Superior temporal gyrus (tissue), 1 donor: ENCODE measurements around the gene SPR.

Experiments
- DNase-seq: peaks from one replicate; pipeline ENCODE4 v3.0.0-alpha.2; 2016; ENCODE audit errors: extremely low spot score

The SPR gene

GRCh38 chr2:72915320-72915906 lies 28.2 kb downstream of the SPR start:
- no peak for DNase-seq

DNA sequence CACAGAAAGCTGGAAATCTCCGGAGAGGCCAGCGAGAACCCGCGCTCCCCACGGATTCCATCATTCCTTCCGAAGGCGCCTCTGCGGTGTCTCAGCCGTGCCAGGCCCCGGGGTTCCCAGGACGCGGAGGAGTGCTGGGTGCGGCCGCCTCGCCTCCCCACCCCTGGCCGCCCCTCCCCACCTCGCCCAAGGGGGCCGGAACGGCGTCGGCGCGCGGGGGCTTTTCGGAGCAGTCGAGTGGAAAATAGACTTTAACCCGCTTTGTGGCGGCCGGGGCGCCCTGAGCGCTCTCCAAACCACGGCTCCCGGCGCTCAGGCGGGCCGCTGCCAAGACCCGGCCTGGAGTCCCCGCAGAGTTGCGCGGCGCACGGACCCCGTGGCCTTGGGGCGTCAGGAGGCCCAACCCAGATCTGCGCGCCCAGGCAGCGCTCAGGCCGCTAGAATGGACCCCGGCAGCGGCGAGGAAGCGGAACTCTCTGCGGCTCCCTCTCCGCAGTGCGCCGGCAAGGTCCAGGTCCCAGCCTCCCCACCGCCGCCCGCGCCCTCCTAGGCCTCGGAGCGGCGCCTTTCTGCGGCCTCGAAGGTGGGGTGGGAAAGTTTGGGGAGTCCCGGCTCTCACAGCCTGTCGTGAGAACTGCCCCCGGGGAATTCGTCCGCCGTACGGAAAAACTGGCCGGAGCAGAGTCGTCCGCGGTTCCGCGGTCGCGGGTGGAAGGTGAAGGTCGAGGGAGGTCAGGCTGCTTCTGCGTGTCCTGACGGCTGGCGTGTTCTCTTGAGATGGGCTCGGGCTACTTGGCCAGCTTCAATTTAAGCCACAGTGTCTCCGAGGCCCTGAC lies 28.9 kb downstream of the SPR start:
- no peak for DNase-seq

DNA sequence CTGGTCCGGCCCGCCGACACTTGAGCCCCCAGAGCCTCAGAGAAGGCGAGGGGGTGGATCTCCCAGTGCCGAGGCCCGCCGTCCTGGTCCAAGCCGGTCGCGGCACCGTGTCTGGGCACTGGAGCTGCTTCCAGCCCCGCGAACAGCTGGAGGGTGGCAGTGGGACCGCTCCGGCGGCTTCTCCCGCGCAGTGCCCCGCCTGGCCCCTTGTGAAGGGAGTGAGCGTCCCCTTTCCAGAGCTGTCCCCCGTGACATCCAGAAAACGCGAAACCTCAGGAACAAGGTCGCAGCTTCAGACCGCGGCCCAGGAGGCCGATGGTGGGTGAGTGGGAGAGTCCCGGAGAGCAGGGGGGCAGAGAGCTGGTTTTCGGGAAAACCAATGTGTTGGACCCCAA lies 29.5 kb downstream of the SPR start:
- no peak for DNase-seq

- no peak for DNase-seq
These were observed 30.1 kb downstream of the SPR start, which contains the start of gene EMX1 for GRCh38 chr2:72917138-72917876. EMX1 (plus strand) TSS chr2:72917519; CDS start chr2:72917853, 334 bp downstream.

- DNase-seq, result no peak
These were observed 30.8 kb downstream of the SPR start for GRCh38 chr2:72917877-72918553.

- no peak for DNase-seq
These were observed 32.5 kb downstream of the SPR start for GRCh38 chr2:72919414-72920317.

- DNase-seq, result no peak
These were observed 33.3 kb downstream of the SPR start for GRCh38 chr2:72920318-72921087.

DNA sequence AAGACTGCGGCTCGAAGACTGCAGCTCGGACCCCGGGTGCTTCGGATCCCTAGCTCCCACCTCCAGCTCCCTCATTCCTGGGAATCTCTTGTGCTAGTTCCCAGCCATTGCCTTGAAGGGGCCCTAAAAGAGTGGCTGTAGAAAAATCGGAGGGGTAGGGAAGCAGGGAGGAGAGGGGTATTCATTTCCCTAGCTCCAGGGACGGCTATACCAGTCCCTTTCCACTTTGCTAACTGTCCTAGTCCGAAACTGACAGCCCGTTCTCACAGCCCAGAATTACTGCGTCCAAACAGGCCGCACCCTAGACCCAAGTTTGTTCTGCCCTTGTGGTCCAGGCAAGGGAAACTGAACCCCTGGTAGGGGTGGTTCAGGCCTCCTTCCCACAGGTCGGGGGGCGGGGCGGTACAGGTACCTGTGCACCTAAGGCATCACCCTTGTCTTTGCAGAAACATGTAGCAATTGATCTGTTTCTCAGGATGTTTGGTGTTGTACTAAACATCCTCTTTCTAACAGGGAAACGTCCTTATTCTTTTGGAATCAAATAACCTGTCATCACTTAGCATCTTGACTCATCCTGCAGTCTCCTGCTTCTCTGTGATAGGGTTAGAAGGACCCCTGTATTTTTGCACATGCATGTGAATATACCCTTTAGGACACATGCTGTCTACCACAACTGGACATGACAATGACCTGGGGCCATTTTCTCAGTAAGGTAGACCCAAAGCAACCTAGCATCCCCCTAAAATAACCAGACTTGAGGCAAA lies 34.1 kb downstream of the SPR start:
- no peak for DNase-seq

- DNase-seq, result no peak
These were observed 34.6 kb downstream of the SPR start for GRCh38 chr2:72921853-72922252.

GRCh38 chr2:72923833-72924352 lies 36.7 kb downstream of the SPR start:
- no peak for DNase-seq

DNA sequence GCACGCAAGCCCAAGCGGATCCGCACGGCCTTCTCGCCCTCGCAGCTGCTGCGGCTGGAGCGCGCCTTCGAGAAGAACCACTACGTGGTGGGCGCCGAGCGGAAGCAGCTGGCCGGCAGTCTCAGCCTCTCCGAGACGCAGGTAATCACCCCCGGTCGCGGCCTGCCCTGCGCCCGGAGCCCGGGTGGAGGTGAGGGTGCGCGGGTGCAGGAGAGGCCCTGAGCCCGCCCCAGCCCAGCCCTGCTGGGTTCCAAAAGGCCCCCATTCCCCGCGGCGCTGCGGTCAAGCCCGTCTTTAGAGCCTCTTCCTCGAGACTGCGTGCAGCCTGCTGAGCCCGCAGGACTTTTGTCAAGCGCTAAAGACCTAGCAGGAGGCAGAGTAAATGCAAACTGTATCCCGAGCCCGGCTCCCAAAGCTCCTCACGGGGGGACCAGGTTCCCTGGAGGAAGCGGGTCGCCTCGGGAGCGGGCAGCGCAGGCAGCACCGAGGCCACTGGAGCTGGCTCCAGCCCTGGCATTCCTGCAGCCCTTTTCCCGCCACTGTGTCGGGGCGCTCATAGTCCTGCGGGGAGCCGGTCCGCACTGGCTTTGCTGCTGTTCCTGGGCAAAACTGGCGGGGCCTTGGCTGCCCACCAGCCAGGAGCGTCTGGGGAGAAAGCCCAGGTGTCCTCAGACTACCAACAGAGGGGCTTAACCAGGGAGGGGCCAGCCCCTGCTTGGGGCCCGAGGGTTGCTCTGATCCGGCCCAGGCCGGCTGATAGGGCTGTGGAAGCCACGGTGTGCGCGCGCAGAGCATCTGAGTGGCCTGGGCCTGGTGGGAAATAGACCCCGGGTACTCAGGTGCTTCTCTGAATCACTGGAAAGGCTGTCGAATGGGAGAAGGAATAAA lies 37.4 kb downstream of the SPR start:
- no peak for DNase-seq

DNA sequence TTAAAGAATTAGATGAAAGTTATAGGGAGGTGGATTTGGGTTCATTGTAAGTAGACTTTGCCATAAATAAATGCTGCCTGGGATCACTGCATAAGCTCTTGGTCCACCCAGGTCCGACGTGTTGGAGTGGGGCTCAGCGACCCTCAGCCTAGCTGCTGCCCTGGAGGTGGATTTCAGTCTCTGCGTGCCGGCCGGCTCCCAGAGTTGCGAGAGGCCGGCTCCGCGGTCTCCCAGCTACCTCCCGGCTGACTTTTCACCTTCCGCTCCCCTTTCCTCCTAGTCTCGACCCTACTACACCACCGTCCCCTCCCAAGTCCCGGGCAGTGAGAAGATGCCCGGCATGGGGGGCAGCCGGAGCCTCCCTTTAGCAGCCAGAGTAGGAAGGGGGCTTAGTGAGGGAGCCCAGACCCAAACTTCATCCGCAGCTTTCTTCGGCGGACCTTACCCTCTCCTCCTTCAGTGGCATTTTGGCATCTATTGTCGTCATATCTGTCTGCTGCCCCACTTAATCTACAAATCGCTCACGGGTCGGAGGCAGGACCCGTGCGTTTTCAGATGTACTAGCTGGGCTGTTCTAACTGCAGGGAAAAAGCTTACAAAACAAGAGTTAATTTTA lies 38.2 kb downstream of the SPR start:
- DNase-seq, result no peak

DNA sequence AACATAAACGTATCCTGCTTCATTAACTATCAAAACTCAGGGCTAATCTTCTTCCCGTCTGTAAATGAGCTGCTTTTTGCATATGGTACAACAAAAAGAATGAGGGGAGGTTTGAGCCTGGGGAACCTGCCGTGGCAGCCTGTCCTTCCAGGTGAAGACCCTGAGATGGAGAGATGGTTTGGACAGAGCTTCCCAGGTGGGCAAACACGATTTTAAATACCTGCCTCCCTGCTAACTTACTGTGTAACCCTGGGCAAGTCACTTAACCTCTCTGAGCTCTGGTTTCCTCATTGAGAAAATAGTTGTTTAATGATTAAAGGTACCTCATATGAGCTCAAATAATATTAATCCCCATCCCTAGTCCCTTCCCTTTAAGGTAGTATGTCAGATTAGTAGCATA lies 39.2 kb downstream of the SPR start:
- DNase-seq, result no peak

- DNase-seq, result no peak
These were observed 39.7 kb downstream of the SPR start for GRCh38 chr2:72926811-72927465.

DNA sequence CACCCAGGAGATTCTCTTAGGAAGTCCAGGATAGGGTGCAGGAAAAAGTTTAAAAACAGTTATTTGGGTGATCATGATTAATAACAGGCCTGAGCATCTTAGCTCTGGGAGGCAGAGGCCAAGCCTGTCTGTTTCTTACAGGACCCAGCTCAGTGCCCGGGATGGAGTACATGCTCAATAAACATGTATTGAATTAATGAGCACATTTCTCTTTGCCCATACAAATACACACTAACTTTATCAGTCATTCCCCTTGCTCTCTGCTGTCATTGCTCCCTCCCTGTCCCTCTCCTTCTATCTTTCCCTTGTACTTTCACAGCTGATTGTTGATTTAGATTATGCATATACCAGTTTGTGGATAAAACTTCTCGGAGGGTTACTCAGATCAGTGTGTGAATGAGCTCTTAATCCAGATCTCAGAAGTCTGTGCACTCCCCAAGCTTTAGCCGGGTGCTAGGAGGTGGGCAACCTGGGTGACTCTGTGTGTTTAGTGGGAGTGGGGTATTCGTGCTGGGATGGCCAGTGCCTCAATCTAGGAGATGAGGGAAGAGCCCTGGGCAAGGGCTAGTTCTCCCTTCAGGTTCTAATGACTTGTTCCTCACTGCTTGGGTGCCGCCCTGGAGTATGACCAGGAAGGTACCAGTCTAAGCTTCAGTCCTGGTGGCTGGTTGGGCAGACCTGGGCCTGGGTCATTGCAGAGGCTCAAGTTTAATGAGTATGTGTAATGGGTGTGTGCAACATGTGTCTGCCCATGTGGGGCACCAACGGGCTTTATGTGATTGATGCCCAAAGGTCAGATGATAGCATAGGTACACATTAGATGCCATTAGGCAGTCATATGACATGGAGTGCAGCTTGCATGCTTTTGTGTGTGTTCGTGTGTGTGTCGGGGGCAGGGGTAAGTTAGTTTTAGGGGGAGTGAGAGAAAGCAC lies 40.7 kb downstream of the SPR start:
- no peak for DNase-seq

GRCh38 chr2:72929010-72929409 lies 41.8 kb downstream of the SPR start:
- DNase-seq, result no peak
